Sigmoid colon (tissue), 7 donors: ENCODE results near the gene MIB1. TPM values are rescaled to one million over a fixed set of nuclear protein-coding genes. Genes with fewer than 3 reads are reported as not detected.

Experiments
- DNase-seq: peaks from one replicate; pipeline ENCODE4 v3.0.0-alpha.2; 2019
- H3K27ac ChIP-seq, 4 donors: fragments of 200-600 bp; sonication (generic); one replicate each; pipeline ENCODE4 v1.5.1; 2016 to 2019; ENCODE audit warnings: mild to moderate bottlenecking in 1 of 4
- H3K27me3 ChIP-seq, 3 donors: fragments of 200-600 bp; sonication (generic); one replicate each; pipeline ENCODE4 v1.5.1; 2019; ENCODE audit warnings: mild to moderate bottlenecking in 1 of 3
- H3K36me3 ChIP-seq, 4 donors: fragments of 200-600 bp; sonication (generic); one replicate each; pipeline ENCODE4 v1.5.1; 2016 to 2019
- H3K4me1 ChIP-seq, 4 donors: fragments of 200-600 bp; sonication (generic); one replicate each; pipeline ENCODE4 v1.5.1; 2017 to 2019
- H3K4me3 ChIP-seq, 4 donors: fragments of 200-600 bp; sonication (generic); one replicate each; pipeline ENCODE4 v1.5.1; 2017 to 2019; ENCODE audit warnings: mild to moderate bottlenecking in 2 of 4, moderate library complexity in 1 of 4
- H3K9me3 ChIP-seq, 4 donors: fragments of 200-600 bp in 3 of 4; sonication (generic) in 3 of 4; one replicate each; pipeline versions ENCODE4 v1.5.1 to v1.6.1; 2013 to 2019
- CTCF ChIP-seq, 4 experiments: fragments of 450-650 bp in 3 of 4; fragments of 200-600 bp in 1 of 4; IDR thresholded peaks; one replicate each; pipeline ENCODE4 v1.5.1; 2016 to 2019; ENCODE audit warnings: antibody characterized with exemption in 4 of 4, mild to moderate bottlenecking in 3 of 4, moderate library complexity in 2 of 4
- EP300 ChIP-seq, 4 donors: sonication (generic); formaldehyde crosslinking; IDR thresholded peaks; one replicate each; pipeline ENCODE4 v1.6.1; 2017; ENCODE audit warnings: antibody characterized with exemption in 4 of 4
- POLR2A ChIP-seq, 2 donors: fragments of 450-650 bp; IDR thresholded peaks; one replicate each; pipeline ENCODE4 v1.6.1; 2016; ENCODE audit warnings: antibody characterized with exemption in 2 of 2, mild to moderate bottlenecking in 2 of 2, moderate library complexity in 2 of 2
- POLR2AphosphoS5 ChIP-seq, 4 donors: sonication (generic); formaldehyde crosslinking; IDR thresholded peaks; one replicate each; pipeline ENCODE4 v1.6.1; 2017; ENCODE audit warnings: antibody characterized with exemption in 4 of 4
- WGBS, 2 donors: extraction: QIAGEN DNeasy Blood & Tissue Kit; methylation state at CpG; one replicate each; pipeline ENCODE4 v1.1.7; 2013; 5-methylcytosine and 5-hydroxymethylcytosine counted together
- intact Hi-C: fragments of 100-400 bp; cut with DNase I; formaldehyde crosslinking; loops from one replicate; pipeline ENCODE4 v1.15.1; 2023
- polyA plus RNA-seq, 3 donors: library from polyadenylated mRNA; stranded (reverse); fragments of 200-250 nt; gene quantifications; one replicate each; pipeline ENCODE4 v1.2.3, GENCODE V29; 2013
- total RNA-seq, 4 donors: library from RNA; depleted of rRNA; stranded (reverse); fragments of >200 nt; gene quantifications; one replicate each; pipeline ENCODE4 v1.1.0, GENCODE V29; 2016
- donor health status: healthy with polysubstance abuse.
- donor health status: Bipolar disorder and iron deficiency.
- donor health status: healthy.

Gene MIB1
- total and polyA plus RNA-seq, 7 donors = 4.2 to 45.7 (median 31.9) TPM

- intact Hi-C loops = no loop called here
- Histone ChIP-seq H3K4me3 (no peak overlapping the region), H3K4me1 (peaks cover 0 to 29% (median 14%) of the 10 kb centered on the region in 4 donors), H3K9me3 (no peaks in the 10 kb centered on the region), H3K36me3 (peaks cover 0 to 18% (median 8%) of the 10 kb centered on the region in 4 donors), H3K27me3 (no peaks in the 10 kb centered on the region), H3K27ac (no peak overlapping the region)
- DNase-seq = no peak
- no peak for TF ChIP-seq POLR2A (IDR thresholded peaks at IDR 0.05)
- no peak for TF ChIP-seq CTCF (IDR thresholded peaks at IDR 0.05)
- TF ChIP-seq EP300 (IDR thresholded peaks at IDR 0.05) = no peak
- TF ChIP-seq POLR2AphosphoS5 (IDR thresholded peaks at IDR 0.05) = no peak
Measured at GRCh38 chr18:21762181-21762772, 21.7 kb downstream of the MIB1 start.

GRCh38 chr18:21763846-21764646 lies 23.5 kb downstream of the MIB1 start:
- TF ChIP-seq POLR2A (IDR thresholded peaks at IDR 0.05) = no peak
- TF ChIP-seq POLR2AphosphoS5 (IDR thresholded peaks at IDR 0.05) = no peak
- TF ChIP-seq EP300 (IDR thresholded peaks at IDR 0.05) = no peak
- TF ChIP-seq CTCF (IDR thresholded peaks at IDR 0.05) = no peak
- intact Hi-C loops = no loop called here
- H3K27ac ChIP-seq = no peak overlapping the region
- H3K4me3 ChIP-seq = no peak overlapping the region
- no peaks in the 10 kb centered on the region for H3K9me3 ChIP-seq
- no peak for DNase-seq
- peaks cover 0 to 29% (median 14%) of the 10 kb centered on the region in 4 donors for H3K4me1 ChIP-seq
- 82 to 88% methylated on average over 3 of the region's 3 CpGs for WGBS, 2 donors
- peaks cover 0 to 35% (median 12%) of the 10 kb centered on the region in 4 donors for H3K36me3 ChIP-seq
- no peaks in the 10 kb centered on the region for H3K27me3 ChIP-seq

- peaks cover 0 to 8% (median under 1%) of the 10 kb centered on the region in 4 donors for H3K4me1 ChIP-seq
- WGBS, 2 donors = 96% methylated on average over 4 of the region's 4 CpGs
- H3K27ac ChIP-seq = no peak overlapping the region
- TF ChIP-seq POLR2A (IDR thresholded peaks at IDR 0.05) = no peak
- TF ChIP-seq CTCF (IDR thresholded peaks at IDR 0.05) = no peak
- TF ChIP-seq POLR2AphosphoS5 (IDR thresholded peaks at IDR 0.05) = no peak
- TF ChIP-seq EP300 (IDR thresholded peaks at IDR 0.05) = no peak
- H3K36me3 ChIP-seq = peaks cover 0 to 56% (median 13%) of the 10 kb centered on the region in 4 donors
- no peak overlapping the region for H3K4me3 ChIP-seq
- H3K9me3 ChIP-seq = no peaks in the 10 kb centered on the region
- intact Hi-C loops = no loop called here
- H3K27me3 ChIP-seq = no peaks in the 10 kb centered on the region
- no peak for DNase-seq
Measured at GRCh38 chr18:21769206-21769605, 28.6 kb downstream of the MIB1 start.

DNA sequence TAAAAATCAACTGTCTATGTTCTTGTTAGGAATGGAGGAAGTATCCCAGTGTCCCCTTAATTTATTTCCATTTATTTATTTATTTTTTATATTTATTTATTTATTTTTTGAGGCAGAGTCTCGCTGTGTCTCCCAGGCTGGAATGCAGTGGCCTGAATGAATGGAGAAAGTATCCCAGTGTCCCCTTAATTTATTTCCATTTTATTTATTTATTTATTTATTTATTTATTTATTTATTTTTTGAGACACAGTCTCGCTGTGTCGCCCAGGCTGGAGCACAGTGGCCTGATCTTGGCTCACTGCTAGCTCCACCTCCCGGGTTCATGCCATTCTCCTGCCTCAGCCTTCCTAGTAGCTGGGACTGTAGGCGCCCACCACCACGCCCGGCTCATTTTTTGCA lies 34.1 kb downstream of the MIB1 start:
- 97 to 98% methylated on average over 7 of the region's 7 CpGs for WGBS, 2 donors
- intact Hi-C loops = no loop called here
- peaks cover 0 to 42% (median 3%) of the 10 kb centered on the region in 4 donors for H3K36me3 ChIP-seq

More for the DNA sequence above, 34.1 kb downstream of the MIB1 start:
- Histone ChIP-seq H3K9me3 (no peaks in the 10 kb centered on the region), H3K4me1 (no peaks in the 10 kb centered on the region), H3K4me3 (no peak overlapping the region), H3K27me3 (no peaks in the 10 kb centered on the region), H3K27ac (no peak overlapping the region)
- TF ChIP-seq CTCF (IDR thresholded peaks at IDR 0.05) (no peak), POLR2AphosphoS5 (IDR thresholded peaks at IDR 0.05) (no peak), POLR2A (IDR thresholded peaks at IDR 0.05) (no peak), EP300 (IDR thresholded peaks at IDR 0.05) (no peak)
- no peak for DNase-seq
